GM12878 (cell line): ENCODE data around the gene PPP1R15A.

Experiments used
- BRCA1 ChIP-seq: IDR thresholded peaks from 2 replicates; pipeline ENCODE4 v1.6.1; 2011; ENCODE audit warnings: low read depth, low read length, improper control_type of control experiment
- CTCF ChIP-seq, 3 experiments: IDR thresholded peaks in 2 of 3; conservative IDR thresholded peaks in 1 of 3; 2 replicates each; pipeline ENCODE4 v1.5.1; 2011; ENCODE audit warnings: low read depth in 3 of 3, low read length in 3 of 3, mild to moderate bottlenecking in 3 of 3, control low read depth in 2 of 3, moderate library complexity in 2 of 3, inconsistent platforms in 1 of 3, mixed read lengths in 1 of 3; ENCODE audit not compliant: control insufficient read depth in 2 of 3, insufficient read depth in 1 of 3; ENCODE audit errors: extremely low read depth in 1 of 3
- ESRRA ChIP-seq: IDR thresholded peaks from 2 replicates; pipeline ENCODE4 v1.6.1; 2012; ENCODE audit warnings: mild to moderate bottlenecking, low read length, improper control_type of control experiment
- HCFC1 ChIP-seq: fragments of 150-350 bp; IDR thresholded peaks from 2 replicates; pipeline ENCODE4 v1.6.1; 2014; ENCODE audit warnings: low read length
- HDAC6 ChIP-seq: fragments of 200-600 bp; sonication (generic); IDR thresholded peaks from one replicate; pipeline ENCODE4 v1.8.0; 2017; ENCODE audit warnings: antibody characterized with exemption; ENCODE audit not compliant: unreplicated experiment
- IKZF2 ChIP-seq, 2 experiments: fragments of 450-650 bp; IDR thresholded peaks; 2 replicates each; pipeline ENCODE4 v1.6.1; 2017; ENCODE audit warnings: mild to moderate bottlenecking in 2 of 2, moderate library complexity in 2 of 2
- POLR2AphosphoS5 ChIP-seq: IDR thresholded peaks from 2 replicates; pipeline ENCODE4 v1.6.1; 2011; ENCODE audit warnings: mild to moderate bottlenecking, low read length, inconsistent platforms
- RAD51 ChIP-seq: fragments of 450-650 bp; IDR thresholded peaks from 2 replicates; pipeline ENCODE4 v1.6.1; 2016; ENCODE audit warnings: moderate library complexity, mild to moderate bottlenecking, inconsistent platforms
- RELA ChIP-seq: fragments of 450-650 bp; IDR thresholded peaks from 2 replicates; pipeline ENCODE4 v1.8.0; 2014; ENCODE audit warnings: borderline replicate concordance; ENCODE audit not compliant: partially characterized antibody
- SIN3A ChIP-seq: IDR thresholded peaks from 2 replicates; pipeline ENCODE4 v1.6.1; 2012; ENCODE audit warnings: low read depth, low read length, improper control_type of control experiment
- SIX5 ChIP-seq: IDR thresholded peaks from 2 replicates; pipeline ENCODE4 v1.6.1; 2011; ENCODE audit warnings: mild to moderate bottlenecking, low read depth, low read length, moderate library complexity; ENCODE audit not compliant: severe bottlenecking
- USF1 ChIP-seq: IDR thresholded peaks from 2 replicates; pipeline ENCODE4 v1.6.1; 2011; ENCODE audit warnings: borderline replicate concordance, low read depth, mild to moderate bottlenecking, moderate library complexity, mixed read lengths, low read length; ENCODE audit not compliant: insufficient read depth; ENCODE audit errors: extremely low read length
- YBX1 ChIP-seq: fragments of 450-650 bp; IDR thresholded peaks from 2 replicates; pipeline ENCODE4 v1.6.1; 2016; ENCODE audit warnings: antibody characterized with exemption
- TF ChIP-seq, protein P1 (sequence below): IDR thresholded peaks from 2 replicates; pipeline ENCODE4 v1.6.1; 2011; ENCODE audit warnings: low read depth, mild to moderate bottlenecking, low read length, moderate library complexity, borderline replicate concordance; ENCODE audit errors: extremely low read depth

GRCh38 chr19:48866692-48867091 is 5.5 kb upstream of the PPP1R15A start:
- TF ChIP-seq CTCF (IDR thresholded peaks at IDR 0.05 in 2 of 3, conservative IDR thresholded peaks at IDR 0.05 in 1 of 3; ENCODE audit: control insufficient read depth in 2 of 3, extremely low read depth in 1 of 3, insufficient read depth in 1 of 3, low read depth in 3 of 3, low read length in 3 of 3) (no peak), USF1 (no peak), SIN3A (no peak), SIX5 (no peak), HDAC6 (no peak), BRCA1 (no peak), YBX1 (no peak), HCFC1 (no peak), RAD51 (no peak), ESRRA (no peak), POLR2AphosphoS5 (no peak), RELA (no peak), IKZF2 (IDR thresholded peaks at IDR 0.05) (no peak)
- TF ChIP-seq, protein P1, sequence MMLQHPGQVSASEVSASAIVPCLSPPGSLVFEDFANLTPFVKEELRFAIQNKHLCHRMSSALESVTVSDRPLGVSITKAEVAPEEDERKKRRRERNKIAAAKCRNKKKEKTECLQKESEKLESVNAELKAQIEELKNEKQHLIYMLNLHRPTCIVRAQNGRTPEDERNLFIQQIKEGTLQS = no peak
